ENCODE results near the gene CUBN.
"Not testable (repeated sequence)": the region's sequence is repeated elsewhere in the genome, so short reads cannot be mapped to it uniquely, and the experiment has no call there.

The CUBN gene

GRCh38 chr10:16867556-16867955 is 262.1 kb downstream of the CUBN start:
- DNase-seq (ENCODE audit: low spot score), result no peak

- no peak for DNase-seq (ENCODE audit: low spot score)
Observed at GRCh38 chr10:16866541-16867275, 262.9 kb downstream of the CUBN start.

GRCh38 chr10:16865766-16866165 is 263.8 kb downstream of the CUBN start:
- no peak for DNase-seq (ENCODE audit: low spot score)

- no peak for DNase-seq (ENCODE audit: low spot score)
Observed at GRCh38 chr10:16863766-16864165, 265.8 kb downstream of the CUBN start.

GRCh38 chr10:16857419-16857818 is 272.2 kb downstream of the CUBN start:
- DNase-seq (ENCODE audit: low spot score), result no peak

GRCh38 chr10:16856567-16856966 is 273.0 kb downstream of the CUBN start:
- DNase-seq (ENCODE audit: low spot score), result no peak

GRCh38 chr10:16856092-16856491 is 273.5 kb downstream of the CUBN start:
- no peak for DNase-seq (ENCODE audit: low spot score)

GRCh38 chr10:16854623-16855022 is 275.0 kb downstream of the CUBN start:
- no peak for DNase-seq (ENCODE audit: low spot score)

- no peak for DNase-seq (ENCODE audit: low spot score)
Observed at GRCh38 chr10:16853809-16854208, 275.8 kb downstream of the CUBN start.

GRCh38 chr10:16853201-16853600 is 276.4 kb downstream of the CUBN start:
- peak; percentile 22 for DNase-seq (ENCODE audit: low spot score)

- DNase-seq (ENCODE audit: low spot score), result no peak
Observed at GRCh38 chr10:16852624-16853023, 277.0 kb downstream of the CUBN start.

- no peak for DNase-seq (ENCODE audit: low spot score)
Observed at GRCh38 chr10:16848562-16849154, 281.0 kb downstream of the CUBN start.

- DNase-seq (ENCODE audit: low spot score), result no peak
Observed at GRCh38 chr10:16847644-16848043, 282.0 kb downstream of the CUBN start.

GRCh38 chr10:16845248-16845647 is 284.4 kb downstream of the CUBN start:
- no peak for DNase-seq (ENCODE audit: low spot score)

- DNase-seq (ENCODE audit: low spot score), result peak; percentile 80
Observed at GRCh38 chr10:16843252-16843870, 286.2 kb downstream of the CUBN start.

GRCh38 chr10:16835228-16835627 is 294.4 kb downstream of the CUBN start:
- DNase-seq (ENCODE audit: low spot score), result peak; percentile 44

GRCh38 chr10:16832351-16833080 is 297.1 kb downstream of the CUBN start:
- DNase-seq (ENCODE audit: low spot score), result no peak

- no peak for DNase-seq (ENCODE audit: low spot score)
Observed at GRCh38 chr10:16828701-16829175, 300.9 kb downstream of the CUBN start.

- DNase-seq (ENCODE audit: low spot score), result peak; percentile 79
Observed at GRCh38 chr10:16828114-16828568, 301.5 kb downstream of the CUBN start.

GRCh38 chr10:16827474-16827873 is 302.1 kb downstream of the CUBN start:
- not testable (repeated sequence) for DNase-seq (ENCODE audit: low spot score)

- no peak for DNase-seq (ENCODE audit: low spot score)
Observed at GRCh38 chr10:16822726-16823360, 306.8 kb downstream of the CUBN start.

- DNase-seq (ENCODE audit: low spot score), result no peak
Observed at GRCh38 chr10:16822027-16822426, 307.6 kb downstream of the CUBN start.
